Sigmoid colon (tissue), 4 donors: ENCODE data around the gene CSPG4.
"Not testable (repeated sequence)": the region's sequence is repeated elsewhere in the genome, so short reads cannot be mapped to it uniquely, and the experiment has no call there.

Source experiments
- EP300 ChIP-seq, 4 donors: sonication (generic); formaldehyde crosslinking; IDR thresholded peaks; one replicate each; pipeline ENCODE4 v1.6.1; 2017; ENCODE audit warnings: antibody characterized with exemption in 4 of 4
- POLR2A ChIP-seq, 2 donors: fragments of 450-650 bp; IDR thresholded peaks; one replicate each; pipeline ENCODE4 v1.6.1; 2016; ENCODE audit warnings: antibody characterized with exemption in 2 of 2, mild to moderate bottlenecking in 2 of 2, moderate library complexity in 2 of 2
- POLR2AphosphoS5 ChIP-seq, 4 donors: sonication (generic); formaldehyde crosslinking; IDR thresholded peaks; one replicate each; pipeline ENCODE4 v1.6.1; 2017; ENCODE audit warnings: antibody characterized with exemption in 4 of 4
- TF ChIP-seq, protein P1 (sequence below), 4 experiments: fragments of 450-650 bp in 3 of 4; fragments of 200-600 bp in 1 of 4; IDR thresholded peaks; one replicate each; pipeline ENCODE4 v1.5.1; 2016 to 2019; ENCODE audit warnings: antibody characterized with exemption in 4 of 4, mild to moderate bottlenecking in 3 of 4, moderate library complexity in 2 of 4

DNA sequence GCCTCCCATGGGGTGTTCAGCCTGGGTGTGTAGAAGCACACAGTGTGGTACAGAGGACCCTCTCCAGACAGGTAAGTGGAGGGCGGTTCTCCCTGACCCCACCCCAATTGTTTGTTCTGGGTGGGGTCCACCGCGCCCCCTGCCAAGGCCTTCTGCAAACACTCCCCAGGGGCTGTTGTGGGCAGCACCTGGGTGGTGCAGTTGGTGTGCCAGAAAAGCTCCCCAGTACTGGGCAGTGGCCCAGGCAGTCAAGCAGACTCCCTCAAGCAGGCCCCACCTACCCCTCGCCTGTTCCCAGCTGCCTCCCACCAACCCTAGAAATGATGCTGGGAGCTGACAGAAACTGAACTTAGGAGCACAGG is 49.7 kb upstream of the CSPG4 start:
- TF ChIP-seq, protein P1, sequence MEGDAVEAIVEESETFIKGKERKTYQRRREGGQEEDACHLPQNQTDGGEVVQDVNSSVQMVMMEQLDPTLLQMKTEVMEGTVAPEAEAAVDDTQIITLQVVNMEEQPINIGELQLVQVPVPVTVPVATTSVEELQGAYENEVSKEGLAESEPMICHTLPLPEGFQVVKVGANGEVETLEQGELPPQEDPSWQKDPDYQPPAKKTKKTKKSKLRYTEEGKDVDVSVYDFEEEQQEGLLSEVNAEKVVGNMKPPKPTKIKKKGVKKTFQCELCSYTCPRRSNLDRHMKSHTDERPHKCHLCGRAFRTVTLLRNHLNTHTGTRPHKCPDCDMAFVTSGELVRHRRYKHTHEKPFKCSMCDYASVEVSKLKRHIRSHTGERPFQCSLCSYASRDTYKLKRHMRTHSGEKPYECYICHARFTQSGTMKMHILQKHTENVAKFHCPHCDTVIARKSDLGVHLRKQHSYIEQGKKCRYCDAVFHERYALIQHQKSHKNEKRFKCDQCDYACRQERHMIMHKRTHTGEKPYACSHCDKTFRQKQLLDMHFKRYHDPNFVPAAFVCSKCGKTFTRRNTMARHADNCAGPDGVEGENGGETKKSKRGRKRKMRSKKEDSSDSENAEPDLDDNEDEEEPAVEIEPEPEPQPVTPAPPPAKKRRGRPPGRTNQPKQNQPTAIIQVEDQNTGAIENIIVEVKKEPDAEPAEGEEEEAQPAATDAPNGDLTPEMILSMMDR (IDR thresholded peaks at IDR 0.05) = not testable (repeated sequence)
- TF ChIP-seq POLR2A, POLR2AphosphoS5, EP300 (IDR thresholded peaks at IDR 0.05): not testable (repeated sequence)
